Renal cortical epithelial cell (primary cell): ENCODE results near the gene ERI3. TPM values are rescaled to one million over a fixed set of nuclear protein-coding genes. Genes with fewer than 3 reads are reported as not detected.

ENCODE experiments used
- DNase-seq: peaks from one replicate; pipeline ENCODE4 v3.0.0-alpha.2; 2011; ENCODE audit warnings: low read depth
- total RNA-seq: library from RNA; depleted of rRNA; stranded (reverse); fragments of >200 nt; gene quantifications from 2 replicates; pipeline ENCODE4 v1.2.3, GENCODE V29; 2014

Gene ERI3
- total RNA-seq, 1 donor from 2014 or later = 67.7 TPM

GRCh38 chr1:44262414-44262813 lies 92.6 kb downstream of the ERI3 start:
- no peak for DNase-seq

- no peak for DNase-seq
Observed at GRCh38 chr1:44261962-44262361, 93.1 kb downstream of the ERI3 start.

- no peak for DNase-seq
Observed at GRCh38 chr1:44261171-44261817, 93.8 kb downstream of the ERI3 start.

- DNase-seq = no peak
Observed at GRCh38 chr1:44260792-44261170, 94.3 kb downstream of the ERI3 start.

DNA sequence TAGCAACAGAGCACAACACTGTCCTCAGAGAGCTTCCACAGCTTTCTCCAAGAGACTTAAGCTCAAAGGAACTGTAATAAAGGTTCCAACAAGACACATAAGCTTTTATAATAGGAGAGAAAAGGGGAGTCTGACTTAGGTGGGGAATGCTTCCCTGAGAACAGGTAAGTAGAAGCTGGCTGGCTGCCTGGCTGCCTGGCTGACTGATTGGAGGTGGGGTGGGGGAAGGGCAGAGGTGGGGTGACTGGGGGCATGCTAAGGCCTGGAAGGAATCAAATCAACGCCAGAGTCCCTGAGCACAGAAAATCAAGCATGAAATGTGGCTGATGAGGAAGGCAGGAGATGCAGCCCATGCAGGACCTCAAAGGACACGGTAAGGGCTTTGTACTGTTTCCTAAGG lies 96.0 kb downstream of the ERI3 start:
- DNase-seq = no peak

GRCh38 chr1:44256762-44257554 lies 98.1 kb downstream of the ERI3 start:
- DNase-seq = no peak

- no peak for DNase-seq
Observed at GRCh38 chr1:44254392-44254910, 100.6 kb downstream of the ERI3 start.

DNA sequence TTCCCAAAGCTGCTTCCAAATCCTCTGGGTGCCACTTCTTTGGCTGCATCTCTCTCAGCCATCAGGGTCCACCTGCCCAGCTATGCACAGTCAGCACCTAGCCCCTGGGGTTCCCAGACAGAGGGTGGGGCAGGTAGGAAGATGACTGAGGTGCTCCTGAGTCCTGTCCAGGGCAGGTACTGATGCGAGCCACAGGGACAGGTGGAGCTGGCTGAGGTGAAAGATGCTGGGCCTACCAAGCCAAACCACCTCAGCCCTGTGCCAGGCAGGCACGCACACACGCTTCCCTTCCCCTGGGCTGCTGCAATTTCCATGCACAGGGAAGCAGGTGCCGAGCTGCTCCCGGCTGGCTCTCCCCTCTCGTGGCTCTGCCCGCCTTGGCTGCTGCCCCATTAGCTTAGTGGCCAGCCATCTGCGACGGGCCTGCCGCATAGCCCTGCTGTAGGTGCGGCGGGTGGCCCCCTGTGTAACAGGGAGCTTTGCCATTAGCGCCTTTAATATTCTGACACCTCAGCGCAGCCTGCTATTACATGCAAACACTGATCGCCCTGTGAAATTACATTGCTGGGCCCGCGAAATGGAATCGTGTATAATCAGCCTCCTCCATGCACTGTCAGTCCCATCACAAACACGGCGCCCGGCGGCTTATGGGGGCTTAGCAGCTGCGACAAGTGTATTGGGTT lies 102.9 kb downstream of the ERI3 start:
- no peak for DNase-seq

DNA sequence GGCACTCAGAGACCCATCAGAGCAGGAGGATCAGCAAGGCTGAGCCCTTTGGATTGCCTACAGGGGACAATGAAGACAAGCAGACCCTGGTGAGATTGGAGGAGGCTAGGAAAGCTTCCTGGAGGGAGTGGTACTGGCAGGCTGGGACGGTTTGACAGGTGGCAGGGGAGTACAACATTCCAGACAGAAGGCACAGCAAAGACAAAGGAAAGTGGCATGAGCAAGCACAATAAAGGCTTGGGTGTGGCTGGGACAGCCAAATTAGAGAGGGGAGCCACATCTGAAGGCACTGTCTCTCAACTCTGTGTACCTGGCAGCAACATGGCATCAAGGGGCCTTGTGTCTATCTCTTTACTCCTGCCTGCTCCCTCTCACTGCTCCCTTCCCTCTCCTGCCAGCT lies 103.6 kb downstream of the ERI3 start:
- DNase-seq = no peak

GRCh38 chr1:44250068-44250781 lies 104.8 kb downstream of the ERI3 start:
- no peak for DNase-seq

DNA sequence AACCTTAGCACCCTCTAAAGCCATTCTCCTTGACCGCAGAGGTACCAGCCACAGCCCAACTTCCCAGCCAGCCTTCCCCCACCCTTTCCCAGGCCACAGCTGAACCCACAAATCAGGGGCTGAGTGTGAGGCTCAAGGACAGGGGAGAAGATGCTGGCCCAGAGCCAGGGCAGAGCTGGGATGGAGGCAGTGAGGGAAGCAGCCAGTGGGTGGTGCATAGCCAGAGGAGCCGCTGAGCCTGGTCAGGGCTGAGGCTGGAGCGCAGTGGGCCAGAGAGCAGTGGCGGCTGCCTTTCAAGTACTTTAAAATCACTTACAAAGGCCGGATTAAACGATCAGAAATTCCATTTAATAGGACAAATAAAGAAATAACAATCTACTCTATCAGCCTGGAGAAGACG lies 105.5 kb downstream of the ERI3 start:
- no peak for DNase-seq

DNA sequence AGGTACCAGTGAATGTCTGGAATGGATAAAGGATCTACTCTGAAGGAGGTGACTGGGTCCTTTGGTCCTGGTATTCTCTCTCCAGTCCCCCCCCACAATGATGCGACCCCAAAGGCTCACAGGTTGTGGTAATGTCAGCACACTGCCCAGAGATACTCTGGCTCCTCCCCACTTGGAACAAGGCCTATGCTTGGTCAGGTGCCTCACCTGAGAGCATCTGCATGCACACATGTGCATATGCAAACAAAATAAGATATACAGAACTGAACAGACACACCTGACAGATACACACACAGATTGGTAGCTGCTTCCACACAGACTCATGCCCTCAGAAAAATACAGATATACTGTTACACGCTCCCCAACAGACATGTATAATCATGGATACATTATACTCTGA lies 108.3 kb downstream of the ERI3 start:
- no peak for DNase-seq

- no peak for DNase-seq
Observed at GRCh38 chr1:44244986-44245385, 110.1 kb downstream of the ERI3 start.

GRCh38 chr1:44243782-44244495 lies 111.1 kb downstream of the ERI3 start:
- DNase-seq = no peak

GRCh38 chr1:44242746-44243145 lies 112.3 kb downstream of the ERI3 start:
- no peak for DNase-seq

DNA sequence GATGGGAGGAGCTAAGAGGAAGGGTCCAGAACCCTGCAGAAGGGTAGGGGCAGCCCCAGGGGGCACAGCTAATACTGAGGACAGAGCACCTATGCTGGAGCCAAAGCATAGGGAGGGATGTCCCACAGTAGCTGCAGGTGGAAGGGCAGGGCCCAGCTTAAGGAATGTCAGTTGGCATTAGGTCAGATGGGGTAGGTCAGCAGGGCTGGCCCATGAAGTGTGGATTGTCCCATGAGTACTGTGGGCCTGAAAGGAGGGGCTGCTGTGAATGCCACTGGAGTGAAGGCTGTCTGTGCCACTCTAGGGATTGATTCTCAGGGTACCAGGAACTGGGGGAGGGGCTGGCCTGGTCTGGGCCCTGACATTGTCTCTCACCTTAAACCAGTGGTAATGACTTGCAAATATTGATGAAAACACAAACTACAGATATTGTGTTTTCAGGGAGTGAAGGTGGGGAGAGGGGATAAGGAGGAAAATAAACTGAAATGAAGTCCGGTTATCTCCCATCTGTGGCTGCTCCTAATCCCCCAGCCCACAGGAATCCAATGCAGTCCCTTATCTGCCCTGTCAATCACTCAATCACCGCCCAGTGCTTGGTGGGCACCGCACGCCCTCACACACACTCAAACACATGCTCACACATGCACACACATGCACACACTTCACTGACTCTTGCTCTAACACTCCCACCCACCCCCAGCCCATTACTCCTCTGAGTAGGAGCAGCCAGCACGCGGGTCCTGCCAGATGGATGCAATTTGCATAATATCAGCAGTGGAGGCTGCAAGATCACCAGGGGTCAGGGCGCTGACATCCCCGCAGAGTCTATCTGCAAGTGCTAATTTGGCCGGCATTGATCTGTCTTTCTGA lies 114.0 kb downstream of the ERI3 start:
- DNase-seq = no peak

GRCh38 chr1:44239961-44240371 lies 115.1 kb downstream of the ERI3 start:
- peak; percentile 13 for DNase-seq

GRCh38 chr1:44239331-44239960 lies 115.6 kb downstream of the ERI3 start:
- no peak for DNase-seq

GRCh38 chr1:44238660-44239059 lies 116.4 kb downstream of the ERI3 start:
- no peak for DNase-seq
